Ascending aorta (tissue), 2 donors: ENCODE data around the gene PPA1. TPM values are rescaled to one million over a fixed set of nuclear protein-coding genes. Genes with fewer than 3 reads are reported as not detected.
A peak's percentile ranks its signal among the peaks of the same experiment; 100 is the strongest.

ENCODE experiments used
- DNase-seq, 2 donors: peaks; one replicate each; pipeline ENCODE4 v3.0.0-alpha.2; 2019; ENCODE audit warnings: low spot score in 2 of 2
- H3K27ac ChIP-seq, 2 donors: fragments of 200-600 bp; sonication (generic); one replicate each; pipeline ENCODE4 v1.5.1; 2016 to 2017; ENCODE audit warnings: mild to moderate bottlenecking in 1 of 2
- H3K27me3 ChIP-seq: fragments of 200-600 bp; sonication (generic); one replicate; pipeline ENCODE4 v1.5.1; 2017
- H3K36me3 ChIP-seq, 2 donors: fragments of 200-600 bp; sonication (generic); one replicate each; pipeline ENCODE4 v1.5.1; 2016
- H3K4me1 ChIP-seq, 2 donors: fragments of 200-600 bp; sonication (generic); one replicate each; pipeline ENCODE4 v1.5.1; 2016 to 2017; ENCODE audit warnings: mild to moderate bottlenecking in 1 of 2
- H3K4me3 ChIP-seq, 2 donors: fragments of 200-600 bp; sonication (generic); one replicate each; pipeline ENCODE4 v1.5.1; 2016 to 2017; ENCODE audit warnings: mild to moderate bottlenecking in 1 of 2
- H3K9me3 ChIP-seq, 2 donors: fragments of 200-600 bp; sonication (generic); one replicate each; pipeline ENCODE4 v1.5.1; 2016
- CTCF ChIP-seq, 3 experiments: fragments of 200-600 bp in 2 of 3; fragments of 450-650 bp in 1 of 3; sonication (generic) in 2 of 3; IDR thresholded peaks; one replicate each; pipeline ENCODE4 v1.5.1; 2016 to 2019; ENCODE audit warnings: antibody characterized with exemption in 3 of 3, mild to moderate bottlenecking in 1 of 3, moderate library complexity in 1 of 3
- intact Hi-C: fragments of 100-400 bp; cut with DNase I; formaldehyde crosslinking; loops from one replicate; pipeline ENCODE4 v1.15.1; 2023
- total RNA-seq: library from RNA; depleted of rRNA; stranded (reverse); fragments of >200 nt; gene quantifications from one replicate; pipeline ENCODE4 v1.1.0, GENCODE V29; 2016

PPA1 gene
- total RNA-seq, 1 donor from 2014 or later, result 66.4 TPM

GRCh38 chr10:70169011-70169410, 64.2 kb downstream of the PPA1 start:
- no peak for TF ChIP-seq CTCF (IDR thresholded peaks at IDR 0.05)
- intact Hi-C loops, result no loop called here
- Histone ChIP-seq H3K4me1 (peaks cover 3 to 18% of the 10 kb centered on the region in 2 donors), H3K9me3 (no peaks in the 10 kb centered on the region), H3K36me3 (peaks cover 0 to 7% of the 10 kb centered on the region in 2 donors), H3K27ac (peak overlapping the region; percentile 87 to 88), H3K4me3 (peak overlapping the region; percentile 61 to 74), H3K27me3 (no peaks in the 10 kb centered on the region)
- DNase-seq, result no peak

- H3K4me3 ChIP-seq, result no peak overlapping the region
- TF ChIP-seq CTCF (IDR thresholded peaks at IDR 0.05), result no peak
- H3K36me3 ChIP-seq, result peaks cover 0 to 7% of the 10 kb centered on the region in 2 donors
- no peak for DNase-seq
- intact Hi-C loops, result no loop called here
- peaks cover 3 to 20% of the 10 kb centered on the region in 2 donors for H3K4me1 ChIP-seq
- no peak overlapping the region for H3K27ac ChIP-seq
- H3K27me3 ChIP-seq, result no peaks in the 10 kb centered on the region
- H3K9me3 ChIP-seq, result no peaks in the 10 kb centered on the region
Observed at GRCh38 chr10:70167246-70167645, 66.0 kb downstream of the PPA1 start.

GRCh38 chr10:70166394-70166793, 66.8 kb downstream of the PPA1 start:
- Histone ChIP-seq H3K36me3 (peaks cover 0 to 7% of the 10 kb centered on the region in 2 donors), H3K27ac (no peak overlapping the region), H3K4me3 (no peak overlapping the region), H3K4me1 (peaks cover 3 to 20% of the 10 kb centered on the region in 2 donors), H3K9me3 (no peaks in the 10 kb centered on the region), H3K27me3 (no peaks in the 10 kb centered on the region)
- no peak for DNase-seq
- intact Hi-C loops, result no loop called here
- no peak for TF ChIP-seq CTCF (IDR thresholded peaks at IDR 0.05)

GRCh38 chr10:70164163-70164562, 69.1 kb downstream of the PPA1 start:
- H3K36me3 ChIP-seq, result peaks cover 7 to 12% of the 10 kb centered on the region in 2 donors
- no peak overlapping the region for H3K27ac ChIP-seq
- no peak for DNase-seq
- TF ChIP-seq CTCF (IDR thresholded peaks at IDR 0.05), result no peak
- H3K27me3 ChIP-seq, result no peaks in the 10 kb centered on the region
- no peak overlapping the region for H3K4me3 ChIP-seq
- H3K9me3 ChIP-seq, result no peaks in the 10 kb centered on the region
- intact Hi-C loops, result no loop called here
- H3K4me1 ChIP-seq, result peaks cover 0 to 16% of the 10 kb centered on the region in 2 donors

- intact Hi-C loops, result no loop called here
- peaks cover 7 to 12% of the 10 kb centered on the region in 2 donors for H3K36me3 ChIP-seq
- no peak for DNase-seq
Observed at GRCh38 chr10:70163448-70163847, 69.8 kb downstream of the PPA1 start.

More at GRCh38 chr10:70163448-70163847, 69.8 kb downstream of the PPA1 start:
- Histone ChIP-seq H3K27ac (no peak overlapping the region), H3K9me3 (no peaks in the 10 kb centered on the region), H3K4me3 (no peak overlapping the region), H3K27me3 (no peaks in the 10 kb centered on the region), H3K4me1 (peaks cover 0 to 10% of the 10 kb centered on the region in 2 donors)
- TF ChIP-seq CTCF (IDR thresholded peaks at IDR 0.05), result no peak
